Activated CD8-positive, alpha-beta memory T cell treated with anti-CD3 and anti-CD28 coated beads for 48 hours (primary cell): Measurements from ENCODE around the gene DEFB121.
"Not testable (repeated sequence)": the region's sequence is repeated elsewhere in the genome, so short reads cannot be mapped to it uniquely, and the experiment has no call there.

ENCODE experiments used
- DNase-seq, 3 experiments: peaks; one replicate each; pipeline ENCODE4 v3.0.0-alpha.2; 2020; ENCODE audit warnings: low read depth in 2 of 3, low spot score in 2 of 3

The DEFB121 gene

DNA sequence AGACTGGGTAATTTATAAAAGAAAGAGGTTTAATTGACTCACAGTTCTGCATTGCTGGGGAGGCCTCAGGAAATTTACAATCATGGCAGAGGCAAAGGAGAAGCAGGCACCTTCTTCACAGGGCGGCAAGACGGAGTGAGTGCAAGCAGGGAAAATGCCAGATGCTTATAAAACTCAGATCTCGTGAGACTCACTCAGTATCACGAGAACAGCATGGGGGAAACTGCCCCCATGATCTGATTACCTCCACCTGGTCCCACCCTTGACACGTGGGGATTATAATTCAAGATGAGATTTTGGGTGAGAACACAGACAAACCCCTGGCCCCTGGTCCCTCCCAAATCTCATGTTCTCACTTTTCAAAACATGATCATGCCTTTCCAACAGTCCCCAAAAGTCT is 41.7 kb downstream of the DEFB121 start:
- not testable (repeated sequence) for DNase-seq

DNA sequence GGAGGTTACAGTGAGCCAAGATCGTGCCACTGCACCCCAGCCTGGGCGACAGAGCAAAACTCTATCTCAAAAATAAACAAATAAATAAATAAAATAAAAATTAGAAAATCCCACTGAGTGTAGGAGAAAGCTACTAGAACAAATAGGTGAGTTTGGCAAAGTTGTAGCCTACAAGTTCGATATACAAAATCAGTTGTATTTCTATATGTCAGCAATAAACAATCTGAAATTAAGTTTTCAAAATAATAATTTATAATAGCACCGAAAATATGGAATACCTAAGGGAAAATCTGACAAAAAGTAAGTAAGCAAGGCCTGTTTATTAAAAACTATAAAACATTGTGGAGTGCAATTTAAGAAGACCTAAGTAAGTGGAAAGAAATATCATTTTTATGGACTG is 42.7 kb downstream of the DEFB121 start:
- no peak for DNase-seq

DNA sequence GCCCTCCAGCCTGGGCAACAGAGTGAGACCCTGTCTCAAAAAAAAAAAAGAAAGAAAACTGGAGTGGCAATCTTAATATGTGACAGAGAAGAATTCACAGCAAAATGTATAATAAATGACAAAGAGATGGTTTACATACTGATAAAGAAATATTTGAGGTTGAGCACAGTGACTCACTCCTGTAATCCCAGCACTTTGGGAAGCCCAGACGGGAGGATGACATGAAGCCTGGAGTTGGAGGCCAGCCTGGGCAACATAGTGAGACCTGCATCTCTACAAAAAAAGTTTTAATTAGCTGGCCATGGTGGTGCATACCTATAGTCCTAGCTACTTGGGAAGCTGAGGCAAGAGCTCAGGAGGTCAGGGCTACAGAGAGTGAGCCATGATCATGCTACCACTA is 50.0 kb downstream of the DEFB121 start:
- DNase-seq, result no peak
